ENCODE measurements around the gene TUBE1. TPM values are rescaled to one million over a fixed set of nuclear protein-coding genes. Genes with fewer than 3 reads are reported as not detected.
A peak's percentile ranks its signal among the peaks of the same experiment; 100 is the strongest.

The TUBE1 gene
- total RNA-seq, 1 experiment from 2014 or later, result 11.6 TPM

DNA sequence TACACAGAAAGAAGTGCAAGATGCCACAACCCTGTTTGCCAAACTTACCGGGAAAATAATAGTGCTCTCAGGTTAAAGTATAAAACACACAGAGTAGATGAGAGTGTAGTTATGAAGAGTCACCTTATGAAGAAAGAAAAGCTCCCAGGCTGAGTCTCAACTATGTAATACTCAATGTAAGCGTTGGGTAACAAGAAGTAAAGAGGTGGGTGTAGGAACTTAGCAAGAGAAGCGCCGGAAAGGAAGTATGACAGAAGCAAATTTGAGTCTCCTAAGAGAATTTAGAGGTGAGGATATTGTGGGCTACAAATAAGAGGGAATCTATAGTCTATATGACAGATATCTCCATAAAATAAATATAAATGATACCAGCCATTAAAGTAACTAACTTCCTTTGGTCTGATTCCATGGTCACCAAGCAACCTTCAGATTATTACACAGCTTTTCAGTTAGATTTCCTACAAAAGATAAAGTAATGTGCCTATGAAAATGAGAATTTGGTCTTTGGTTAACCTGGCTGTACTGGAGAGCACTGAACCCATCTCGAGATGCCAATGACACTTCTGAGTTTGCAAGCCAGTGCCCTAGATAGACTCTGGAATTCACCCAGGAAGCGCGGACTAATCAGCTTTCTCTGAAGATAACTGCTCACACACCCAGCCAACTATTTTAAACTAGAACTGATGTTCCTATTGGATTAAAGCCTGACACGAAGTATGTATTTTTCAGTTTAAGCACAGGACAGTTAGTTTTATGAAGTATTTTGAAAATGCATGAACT, 1.8 kb downstream of the TUBE1 start:
- H3K27me3 Mint-ChIP-seq (ENCODE audit: low read depth), result peaks cover 9% of the 10 kb centered on the region
- no CpG with 5 or more reads among the region's 8 CpGs for WGBS (ENCODE audit: extremely low coverage, insufficient read length, low lambda C conversion rate)

More for the DNA sequence above, 1.8 kb downstream of the TUBE1 start:
- Histone ChIP-seq H3K4me1 (ENCODE audit: insufficient read depth, low read length) (no peaks in the 10 kb centered on the region), H2BK20ac (ENCODE audit: low read depth, low read length, poor library complexity, severe bottlenecking) (no peak overlapping the region), H2BK15ac (ENCODE audit: low read depth, low read length) (no peak overlapping the region), H3K4ac (ENCODE audit: low read depth, low read length) (no peak overlapping the region), H3K27me3 (ENCODE audit: insufficient read depth, low read length) (no peaks in the 10 kb centered on the region), H3K23ac (ENCODE audit: insufficient read length, low read depth, low read length) (no peak overlapping the region), H4K8ac (replicated peaks; ENCODE audit: insufficient read length, low read depth, low read length) (no peak overlapping the region), H2AK5ac (ENCODE audit: insufficient read length, low read length) (no peak overlapping the region), H3K9me3 (ENCODE audit: control insufficient read depth, low read depth, low read length) (no peaks in the 10 kb centered on the region), H3T11ph (ENCODE audit: low read length) (no peak overlapping the region), H3K4me2 (ENCODE audit: insufficient read depth, insufficient read length, low read length) (no peak overlapping the region), H3K27ac (ENCODE audit: insufficient read length, low read depth, low read length) (no peak overlapping the region), H4K91ac (ENCODE audit: insufficient read length, low read depth, low read length) (no peak overlapping the region), H3K18ac (ENCODE audit: insufficient read length, low read depth, low read length) (no peak overlapping the region), H2BK5ac (ENCODE audit: insufficient read length, low read length) (no peak overlapping the region), H2AFZ (ENCODE audit: low read length) (no peak overlapping the region), H3K56ac (ENCODE audit: insufficient read length, low read depth, low read length) (no peak overlapping the region), H3K79me2 (ENCODE audit: insufficient read depth, low read length) (no peaks in the 10 kb centered on the region), H3K23me2 (ENCODE audit: insufficient read length, low read depth, low read length, poor library complexity, severe bottlenecking) (no peaks in the 10 kb centered on the region), H3K9ac (ENCODE audit: extremely low read depth, insufficient read length, low read length) (no peak overlapping the region), H4K20me1 (ENCODE audit: control insufficient read depth, insufficient read depth, insufficient read length) (no peaks in the 10 kb centered on the region), H3K14ac (ENCODE audit: insufficient read depth, low read length) (no peak overlapping the region), H2BK120ac (ENCODE audit: low read depth, low read length, poor library complexity, severe bottlenecking) (no peak overlapping the region), H2BK12ac (ENCODE audit: insufficient read length, low read depth, low read length) (no peak overlapping the region), H3K79me1 (ENCODE audit: insufficient read depth, low read depth, low read length, poor library complexity, severe bottlenecking) (no peaks in the 10 kb centered on the region), H4K5ac (ENCODE audit: insufficient read length, low read depth, low read length) (no peak overlapping the region)
- Mint-ChIP-seq H3K27ac (no peak overlapping the region), H3K36me3 (ENCODE audit: insufficient read depth in 1 of 3, low read depth in 3 of 3) (no peaks in the 10 kb centered on the region; a peak in 2 of 7 replicates), H3K4me3 (peak overlapping the region; percentile 3 to 49; a peak in 2 of 5 replicates), H3K4me1 (no peaks in the 10 kb centered on the region), H3K9me3 (no peaks in the 10 kb centered on the region)
- DNase-seq, result no peak
- TF ChIP-seq CTCF (conservative IDR thresholded peaks at IDR 0.05), result no peak

Measured in H9 (cell line).